Activated CD4-positive, alpha-beta T cell treated with anti-CD3 and anti-CD28 coated beads, Interleukin-2, amount 10 ng/mL, durations not matched to agents 7 days and 5 days (primary cell): ENCODE measurements around the gene LTBP1. TPM values are rescaled to one million over a fixed set of nuclear protein-coding genes. Genes with fewer than 3 reads are reported as not detected.
"Not testable (repeated sequence)": the region's sequence is repeated elsewhere in the genome, so short reads cannot be mapped to it uniquely, and the experiment has no call there.

ENCODE experiments used
- CTCF ChIA-PET: fragments of 350-600 bp; sonication (Branson Sonifier 250); formaldehyde crosslinking; loops from one replicate; lab custom pipeline; 2021; ENCODE audit warnings: antibody characterized with exemption; lab: Charles Lee
- POLR2A ChIA-PET: fragments of 350-600 bp; sonication (Branson Sonifier 250); formaldehyde crosslinking; loops from one replicate; lab custom pipeline; 2021; ENCODE audit warnings: antibody characterized with exemption; lab: Charles Lee
- DNase-seq: peaks from one replicate; pipeline ENCODE4 v3.0.0-alpha.2; 2020
- H3K27ac Mint-ChIP-seq: one replicate; pipeline ENCODE4 v1.8.0; 2021; ENCODE audit warnings: mild to moderate bottlenecking, moderate library complexity, mixed read lengths
- H3K27me3 Mint-ChIP-seq: one replicate; pipeline ENCODE4 v1.8.0; 2021; ENCODE audit warnings: mixed read lengths
- H3K36me3 Mint-ChIP-seq: one replicate; pipeline ENCODE4 v1.8.0; 2021; ENCODE audit warnings: low read depth, mixed read lengths
- H3K4me1 Mint-ChIP-seq: one replicate; pipeline ENCODE4 v1.8.0; 2021; ENCODE audit warnings: mixed read lengths
- H3K4me3 Mint-ChIP-seq: one replicate; pipeline ENCODE4 v1.8.0; 2021; ENCODE audit warnings: mild to moderate bottlenecking, moderate library complexity, mixed read lengths
- H3K9me3 Mint-ChIP-seq: one replicate; pipeline ENCODE4 v1.8.0; 2021; ENCODE audit warnings: mixed read lengths
- microRNA-seq: library from miRNA; unstranded; fragments of <30 nt; microRNA quantifications from one replicate; pipeline ENCODE4 v1.2.0, GENCODE V29; 2021; ENCODE audit warnings: borderline microRNAs expressed, borderline replicate concordance
- total RNA-seq, 2 experiments: library from RNA; stranded (reverse); gene quantifications; one replicate each; pipeline ENCODE4 v1.2.3, GENCODE V29; 2021

LTBP1 gene
- total RNA-seq, 2 experiments from 2014 or later = 0.17 to 0.27 TPM

- no peaks in the 10 kb centered on the region for H3K9me3 Mint-ChIP-seq
- no peak overlapping the region for H3K4me3 Mint-ChIP-seq
- H3K4me1 Mint-ChIP-seq = no peaks in the 10 kb centered on the region
- DNase-seq = no peak
- ChIA-PET CTCF (interaction anchor here (0.6 kb wide), 1 partner anchor 140 kb away, joined by 3 read pairs; no protein-coding TSS in a partner anchor), POLR2A (no interaction called here)
- peaks cover 15% of the 10 kb centered on the region for H3K27me3 Mint-ChIP-seq
- H3K36me3 Mint-ChIP-seq = no peaks in the 10 kb centered on the region
- H3K27ac Mint-ChIP-seq = no peak overlapping the region
Measured at GRCh38 chr2:33436083-33436482, 489.3 kb downstream of the LTBP1 start.

- no peak for DNase-seq
- no peak overlapping the region for H3K27ac Mint-ChIP-seq
- no peaks in the 10 kb centered on the region for H3K4me1 Mint-ChIP-seq
- ChIA-PET CTCF (no interaction called here), POLR2A (no interaction called here)
- no peaks in the 10 kb centered on the region for H3K9me3 Mint-ChIP-seq
- no peaks in the 10 kb centered on the region for H3K36me3 Mint-ChIP-seq
- no peak overlapping the region for H3K4me3 Mint-ChIP-seq
- peaks cover 15% of the 10 kb centered on the region for H3K27me3 Mint-ChIP-seq
Measured at GRCh38 chr2:33437297-33437696, 490.5 kb downstream of the LTBP1 start.

- no peak for DNase-seq
- Mint-ChIP-seq H3K27me3 (peaks cover 15% of the 10 kb centered on the region), H3K27ac (no peak overlapping the region), H3K9me3 (no peaks in the 10 kb centered on the region), H3K4me1 (no peaks in the 10 kb centered on the region), H3K36me3 (no peaks in the 10 kb centered on the region), H3K4me3 (no peak overlapping the region)
- POLR2A ChIA-PET = no interaction called here
- CTCF ChIA-PET = no interaction called here
Measured at GRCh38 chr2:33437815-33438214, 491.1 kb downstream of the LTBP1 start.

- Mint-ChIP-seq H3K9me3 (no peaks in the 10 kb centered on the region), H3K27me3 (peaks cover 13% of the 10 kb centered on the region), H3K36me3 (no peaks in the 10 kb centered on the region), H3K27ac (no peak overlapping the region), H3K4me3 (no peak overlapping the region), H3K4me1 (no peaks in the 10 kb centered on the region)
- ChIA-PET CTCF (interaction anchor here (1.1 kb wide), 1 partner anchor 10 kb away, joined by 3 read pairs; no protein-coding TSS in a partner anchor), POLR2A (no interaction called here)
- DNase-seq = peak; percentile 31
Measured at GRCh38 chr2:33441235-33441810, 494.6 kb downstream of the LTBP1 start.

GRCh38 chr2:33442052-33442451 is 495.3 kb downstream of the LTBP1 start:
- H3K27ac Mint-ChIP-seq, CTCF ChIA-PET, POLR2A ChIA-PET, DNase-seq, H3K4me1 Mint-ChIP-seq, H3K36me3 Mint-ChIP-seq, H3K4me3 Mint-ChIP-seq, H3K9me3 Mint-ChIP-seq: not testable (repeated sequence)
- H3K27me3 Mint-ChIP-seq = peaks cover 12% of the 10 kb centered on the region

- no peak overlapping the region for H3K4me3 Mint-ChIP-seq
- ChIA-PET CTCF (no interaction called here), POLR2A (no interaction called here)
- no peak overlapping the region for H3K27ac Mint-ChIP-seq
- H3K36me3 Mint-ChIP-seq = no peaks in the 10 kb centered on the region
- H3K9me3 Mint-ChIP-seq = no peaks in the 10 kb centered on the region
- H3K4me1 Mint-ChIP-seq = no peaks in the 10 kb centered on the region
- peaks cover 8% of the 10 kb centered on the region for H3K27me3 Mint-ChIP-seq
- no peak for DNase-seq
Measured at GRCh38 chr2:33442528-33443079, 495.9 kb downstream of the LTBP1 start.

GRCh38 chr2:33443274-33443829 is 496.6 kb downstream of the LTBP1 start:
- ChIA-PET CTCF (interaction anchor here (0.6 kb wide), 3 partner anchors 29 to 485 kb away, joined by 3 read pairs; no protein-coding TSS in a partner anchor), POLR2A (no interaction called here)
- Mint-ChIP-seq H3K4me1 (no peaks in the 10 kb centered on the region), H3K27me3 (peaks cover 8% of the 10 kb centered on the region), H3K27ac (no peak overlapping the region), H3K36me3 (no peaks in the 10 kb centered on the region), H3K4me3 (no peak overlapping the region), H3K9me3 (no peaks in the 10 kb centered on the region)
- no peak for DNase-seq

GRCh38 chr2:33444967-33445366 is 498.2 kb downstream of the LTBP1 start:
- Mint-ChIP-seq H3K9me3 (no peaks in the 10 kb centered on the region), H3K36me3 (no peaks in the 10 kb centered on the region), H3K27ac (peak overlapping the region; percentile 6), H3K4me3 (no peak overlapping the region), H3K4me1 (no peaks in the 10 kb centered on the region), H3K27me3 (peaks cover 4% of the 10 kb centered on the region)
- CTCF ChIA-PET = interaction anchor here (0.5 kb wide), 1 partner anchor 28 kb away, joined by 3 read pairs; no protein-coding TSS in a partner anchor
- DNase-seq = no peak
- POLR2A ChIA-PET = no interaction called here

GRCh38 chr2:33448220-33448899 is 501.6 kb downstream of the LTBP1 start:
- CTCF ChIA-PET = no interaction called here
- peaks cover 7% of the 10 kb centered on the region for H3K27me3 Mint-ChIP-seq
- no peak overlapping the region for H3K4me3 Mint-ChIP-seq
- peaks cover 8% of the 10 kb centered on the region for H3K9me3 Mint-ChIP-seq
- POLR2A ChIA-PET = no interaction called here
- no peak overlapping the region for H3K27ac Mint-ChIP-seq
- H3K4me1 Mint-ChIP-seq = no peaks in the 10 kb centered on the region
- DNase-seq = no peak
- no peaks in the 10 kb centered on the region for H3K36me3 Mint-ChIP-seq

Small RNA genes lying within 50 kb of the gene (microRNA-seq; reads per million reads assigned to microRNA genes)
- gene MIR4430 = not detected
